A549 (cell line): ENCODE measurements around the gene RPLP1. TPM values are rescaled to one million over a fixed set of nuclear protein-coding genes. Genes with fewer than 3 reads are reported as not detected.

Source experiments
- ATAC-seq, 2 experiments: fragments of 200-7000 bp in 1 of 2; fragments of >200 bp in 1 of 2; cut with Nextera tagmentation in 1 of 2; cut with Tn5 transposase in 1 of 2; 3 replicates each; pipeline versions ENCODE4 v1.8.0 to v1.9.1; 2018 to 2020; ENCODE audit warnings: mild to moderate bottlenecking in 1 of 2, moderate library complexity in 1 of 2
- CTCF ChIA-PET: fragments of 300-600 bp; sonication (Branson Sonifier 250); formaldehyde crosslinking; extraction: SDS; loops from one replicate; lab custom pipeline; 2021; ENCODE audit warnings: antibody characterized with exemption, inconsistent platforms; lab: Yijun Ruan, JAX
- POLR2A ChIA-PET: fragments of 350-600 bp; formaldehyde crosslinking; extraction: SDS; loops from one replicate; lab custom pipeline; 2021; ENCODE audit warnings: antibody characterized with exemption, inconsistent platforms; lab: Yijun Ruan, JAX
- DNase-seq, 2 experiments: peaks; one replicate each; pipeline versions ENCODE4 v3.0.0 to v3.0.0-alpha.2; 2011 to 2016; ENCODE audit warnings: low read depth in 1 of 2, low spot score in 1 of 2
- FAIRE-seq: peaks from 2 replicates; lab custom pipeline; 2011; peaks lifted over from hg19 to GRCh38; lab: Jason Lieb, UNC
- H3K27ac ChIP-seq, 2 experiments: fragments of >200 bp; sonication (Bioruptor Twin); formaldehyde crosslinking; 3 replicates each; pipeline ENCODE4 v1.5.1; 2016 to 2017
- H3K4me1 ChIP-seq: fragments of >200 bp; sonication (Bioruptor Twin); formaldehyde crosslinking; 3 replicates; pipeline ENCODE4 v1.6.1; 2016
- H3K4me2 ChIP-seq: fragments of >200 bp; sonication (Bioruptor Twin); formaldehyde crosslinking; 3 replicates; pipeline ENCODE4 v1.6.1; 2016
- H3K4me3 ChIP-seq: fragments of >200 bp; sonication (Bioruptor Twin); formaldehyde crosslinking; 3 replicates; pipeline ENCODE4 v1.5.1; 2016
- H3K9me3 ChIP-seq: fragments of >200 bp; sonication (Bioruptor Twin); formaldehyde crosslinking; 3 replicates; pipeline ENCODE4 v1.6.1; 2016
- BHLHE40 ChIP-seq: IDR thresholded peaks from 2 replicates; pipeline ENCODE4 v1.6.1; 2012; ENCODE audit warnings: low read depth, low read length, inconsistent platforms
- CBX8 ChIP-seq: fragments of 200-600 bp; sonication (generic); IDR thresholded peaks from 2 replicates; pipeline ENCODE4 v1.6.1; 2016
- CHD2 ChIP-seq: fragments of 150-350 bp; IDR thresholded peaks from 2 replicates; pipeline ENCODE4 v1.6.1; 2014; ENCODE audit warnings: low read length; ENCODE audit not compliant: partially characterized antibody
- CHD4 ChIP-seq: fragments of 200-600 bp; sonication (generic); IDR thresholded peaks from 2 replicates; pipeline ENCODE4 v1.6.1; 2016; ENCODE audit warnings: antibody characterized with exemption, mild to moderate bottlenecking, borderline replicate concordance
- EHMT2 ChIP-seq: fragments of 200-600 bp; sonication (generic); IDR thresholded peaks from 2 replicates; pipeline ENCODE4 v1.6.1; 2016; ENCODE audit warnings: antibody characterized with exemption, low read depth, mild to moderate bottlenecking, moderate library complexity
- EP300 ChIP-seq, 2 experiments: fragments of >200 bp; sonication (Bioruptor Twin); formaldehyde crosslinking; IDR thresholded peaks; 2 replicates in 1 of 2; 3 replicates in 1 of 2; pipeline ENCODE4 v1.6.1; 2016 to 2017
- ESRRA ChIP-seq: fragments of 150-350 bp; IDR thresholded peaks from 2 replicates; pipeline ENCODE4 v1.6.1; 2014; ENCODE audit warnings: mild to moderate bottlenecking, low read length, borderline replicate concordance
- FOSB ChIP-seq: fragments of 250-450 bp; sonication (Bioruptor Pico); IDR thresholded peaks from 2 replicates; pipeline ENCODE4 v1.5.0; 2020; ENCODE audit warnings: mild to moderate bottlenecking, moderate library complexity
- FOSL2 ChIP-seq, 2 experiments: fragments of 450-650 bp in 1 of 2; fragments of >200 bp in 1 of 2; sonication (Bioruptor Twin) in 1 of 2; formaldehyde crosslinking; IDR thresholded peaks; 2 replicates each; pipeline versions ENCODE4 v1.5.0 to v1.6.1; 2016 to 2020; ENCODE audit warnings: mild to moderate bottlenecking in 1 of 2, moderate library complexity in 1 of 2
- GATA3 ChIP-seq: IDR thresholded peaks from 2 replicates; pipeline ENCODE4 v1.6.1; 2012; ENCODE audit warnings: borderline replicate concordance
- HDAC2 ChIP-seq: fragments of 200-600 bp; sonication (generic); IDR thresholded peaks from 2 replicates; pipeline ENCODE4 v1.6.1; 2016
- JUN ChIP-seq, 2 experiments: fragments of >200 bp; sonication (Bioruptor Twin); formaldehyde crosslinking; IDR thresholded peaks; 2 replicates in 1 of 2; 3 replicates in 1 of 2; pipeline ENCODE4 v1.6.1; 2016 to 2017
- KDM1A ChIP-seq: fragments of 200-600 bp; sonication (generic); IDR thresholded peaks from 2 replicates; pipeline ENCODE4 v1.6.1; 2016; ENCODE audit warnings: low read depth, mild to moderate bottlenecking
- MAFK ChIP-seq: fragments of 450-650 bp; IDR thresholded peaks from 2 replicates; pipeline ENCODE4 v1.6.1; 2014; ENCODE audit not compliant: partially characterized antibody
- MAZ ChIP-seq: fragments of 150-350 bp; IDR thresholded peaks from 2 replicates; pipeline ENCODE4 v1.6.1; 2014; ENCODE audit warnings: antibody characterized with exemption, low read depth, low read length, borderline replicate concordance
- MYC ChIP-seq: IDR thresholded peaks from 2 replicates; pipeline ENCODE4 v1.6.1; 2012; ENCODE audit warnings: mild to moderate bottlenecking, inconsistent platforms, low read length, improper control_type of control experiment, borderline replicate concordance
- NFE2L2 ChIP-seq: fragments of 150-350 bp; conservative IDR thresholded peaks from 2 replicates; pipeline ENCODE4 v1.6.1; 2014; ENCODE audit warnings: low read length
- NR3C1 ChIP-seq: fragments of >200 bp; sonication (Bioruptor Twin); formaldehyde crosslinking; IDR thresholded peaks from 3 replicates; pipeline ENCODE4 v1.6.1; 2017
- POLR2A ChIP-seq: IDR thresholded peaks from 2 replicates; pipeline ENCODE4 v1.6.1; 2012; ENCODE audit warnings: mild to moderate bottlenecking, low read length
- RAD21 ChIP-seq, 2 experiments: fragments of >200 bp in 1 of 2; sonication (Bioruptor Twin) in 1 of 2; formaldehyde crosslinking in 1 of 2; IDR thresholded peaks in 1 of 2; conservative IDR thresholded peaks in 1 of 2; 2 replicates in 1 of 2; 3 replicates in 1 of 2; pipeline ENCODE4 v1.6.1; 2012 to 2018; ENCODE audit warnings: inconsistent platforms in 1 of 2
- RFX5 ChIP-seq: fragments of 450-650 bp; IDR thresholded peaks from 2 replicates; pipeline ENCODE4 v1.7.1; 2014; ENCODE audit warnings: antibody characterized with exemption, mild to moderate bottlenecking, moderate library complexity
- SMC3 ChIP-seq: fragments of >200 bp; sonication (Bioruptor Twin); formaldehyde crosslinking; IDR thresholded peaks from 3 replicates; pipeline ENCODE4 v1.6.1; 2018; ENCODE audit warnings: inconsistent platforms
- TFCP2L1 ChIP-seq: fragments of 250-450 bp; sonication (Bioruptor Pico); IDR thresholded peaks from 2 replicates; pipeline ENCODE4 v1.5.0; 2021; ENCODE audit warnings: mild to moderate bottlenecking
- TP53 ChIP-seq: fragments of 250-450 bp; sonication (Bioruptor Pico); IDR thresholded peaks from 2 replicates; pipeline ENCODE4 v1.5.0; 2021; ENCODE audit warnings: mild to moderate bottlenecking, moderate library complexity
- ZC3H11A ChIP-seq: fragments of 450-650 bp; IDR thresholded peaks from 2 replicates; pipeline ENCODE4 v1.6.1; 2014; ENCODE audit warnings: antibody characterized with exemption, mild to moderate bottlenecking
- ZFP36 ChIP-seq: fragments of 450-650 bp; IDR thresholded peaks from 2 replicates; pipeline ENCODE4 v1.6.1; 2014; ENCODE audit warnings: borderline replicate concordance; ENCODE audit not compliant: partially characterized antibody
- ZNF302 ChIP-seq: fragments of 250-450 bp; sonication (Bioruptor Pico); IDR thresholded peaks from 2 replicates; pipeline ENCODE4 v1.9.0; 2021; ENCODE audit warnings: inconsistent platforms, mild to moderate bottlenecking, moderate library complexity
- ZSCAN20 ChIP-seq: fragments of 250-450 bp; sonication (Bioruptor Pico); IDR thresholded peaks from 2 replicates; pipeline ENCODE4 v1.8.0; 2022; ENCODE audit warnings: mild to moderate bottlenecking, moderate library complexity
- WGBS: methylation state at CpG from one replicate; pipeline ENCODE4 v1.1.6; 2017; ENCODE audit errors: missing lambda C conversion rate; 5-methylcytosine and 5-hydroxymethylcytosine counted together
- polyA plus RNA-seq, 4 experiments: library from polyadenylated mRNA; depleted of rRNA in 3 of 4; stranded (reverse); fragments of >200 nt; fragmentation: RNase III in 1 of 4; extraction: RNeasy Plus Mini Kit Qiagen cat#74134 plus additional on column Dnase treatment in 1 of 4; gene quantifications; 2 replicates in 3 of 4; 3 replicates in 1 of 4; pipeline ENCODE4 v1.2.3, GENCODE V29; 2011 to 2017
- TF ChIP-seq, protein P1 (sequence below): IDR thresholded peaks from 2 replicates; pipeline ENCODE4 v1.6.1; 2012
- TF ChIP-seq, protein P2 (sequence below): IDR thresholded peaks from 2 replicates; pipeline ENCODE4 v1.6.1; 2012; ENCODE audit warnings: low read depth, borderline replicate concordance
- TF ChIP-seq, protein P3 (sequence below): fragments of 250-450 bp; sonication (Bioruptor Pico); IDR thresholded peaks from 2 replicates; pipeline ENCODE4 v1.5.0; 2021; ENCODE audit warnings: mild to moderate bottlenecking, moderate library complexity, borderline replicate concordance
- TF ChIP-seq, protein P4 (sequence below): IDR thresholded peaks from 2 replicates; pipeline ENCODE4 v1.6.1; 2012
- TF ChIP-seq, protein P5 (sequence below): fragments of 450-650 bp; IDR thresholded peaks from 2 replicates; pipeline ENCODE4 v1.6.1; 2014; ENCODE audit warnings: antibody characterized with exemption
- TF ChIP-seq, protein P6 (sequence below): fragments of >200 bp; sonication (Bioruptor Twin); formaldehyde crosslinking; IDR thresholded peaks from 3 replicates; pipeline ENCODE4 v1.6.1; 2016
- TF ChIP-seq, protein P7 (sequence below): fragments of >200 bp; sonication (Bioruptor Twin); formaldehyde crosslinking; IDR thresholded peaks from 2 replicates; pipeline ENCODE4 v1.6.1; 2016

Gene RPLP1
- polyA plus RNA-seq, 2 of the 4 experiments (the other 2 are of a cell fraction), result 1,245 to 4,104 TPM

DNA sequence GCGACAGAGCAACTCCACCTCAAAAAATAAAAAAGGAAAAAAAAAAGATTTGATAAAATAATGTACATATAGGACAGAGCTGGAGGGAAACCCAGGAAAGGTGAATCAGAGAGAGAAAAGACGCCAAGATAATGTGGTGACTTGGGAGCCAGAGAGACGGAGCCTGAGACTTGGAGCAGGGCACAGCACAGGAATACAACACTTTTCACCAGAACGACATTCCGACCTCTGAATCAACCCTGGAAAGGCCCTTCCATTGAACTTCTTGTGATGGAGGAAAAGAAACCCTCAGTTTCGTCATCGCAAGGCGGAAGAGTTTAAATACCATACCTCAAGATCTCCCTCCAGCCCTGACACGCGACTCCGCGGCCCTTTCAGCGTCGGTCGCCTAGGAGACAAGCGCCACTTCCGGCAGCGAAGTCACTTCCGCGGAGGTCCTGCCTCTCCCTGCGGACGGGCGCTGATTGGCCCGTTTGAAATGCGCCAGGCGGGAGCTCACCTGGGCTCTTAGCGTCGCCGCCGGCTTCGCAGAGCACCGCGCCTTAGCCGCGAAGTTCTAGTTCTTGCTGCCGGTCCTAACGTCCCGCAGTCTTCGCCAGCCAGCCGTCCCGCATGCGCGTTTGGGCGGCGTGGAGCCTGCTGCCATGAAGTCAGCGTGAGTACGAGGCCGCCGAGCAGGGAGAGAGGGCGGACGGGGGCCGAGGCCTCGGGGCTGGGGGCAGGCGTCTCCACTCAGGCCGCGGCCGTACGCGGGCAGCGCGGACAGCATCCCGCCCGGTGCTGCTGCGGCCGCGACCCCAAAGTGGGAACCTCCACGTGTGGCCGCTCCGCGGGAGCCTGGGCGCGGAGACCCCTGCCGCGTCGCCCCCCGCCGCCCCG lies 38.6 kb upstream of the RPLP1 start, which contains the start of gene KIF23:
TSS of gene KIF23 (plus strand) at position 528 of the 879 bp plus-strand sequence. CDS start at position 645, 117 bp downstream.
- FAIRE-seq, result peak; percentile 59
- peaks cover 43% of the 10 kb centered on the region for H3K4me1 ChIP-seq
- peak; percentile 93 to 96 for ATAC-seq
- peak within 1 kb of the TSS; percentile 83 to 93 for H3K27ac ChIP-seq
- peak within 1 kb of the TSS; percentile 83 for H3K4me3 ChIP-seq
- POLR2A ChIA-PET, result interaction anchor here (0.9 to 1.8 kb wide), 5 partner anchors 18 to 340 kb away, joined by 3 to 43 read pairs (median 4); partner anchors contain the start of gene RPLP1
- peak; percentile 97 to 99 for DNase-seq
- no peaks in the 10 kb centered on the region for H3K9me3 ChIP-seq
- CTCF ChIA-PET, result interaction anchor here (0.5 to 8.5 kb wide), 11 partner anchors 9 to 358 kb away, joined by 3 to 87 read pairs (median 4); no protein-coding TSS in a partner anchor
- WGBS, result 3% methylated on average over 51 of the region's 78 CpGs
- H3K4me2 ChIP-seq, result peak within 1 kb of the TSS; percentile 85
- TF ChIP-seq CBX8 (no peak), FOSB (CRISPR knock-in tag) (no peak), NFE2L2 (no peak), CHD2 (no peak), ZSCAN20 (CRISPR knock-in tag) (no peak), HDAC2 (no peak), TP53 (CRISPR knock-in tag) (peak; percentile 79; the same call in 1 of the 2 replicates), JUN (IDR thresholded peaks at IDR 0.05) (peak; percentile 34 to 96; a peak in 3 of 5 replicates), MAZ (no peak), NR3C1 (no peak), CHD4 (no peak), MYC (peak; percentile 24; the same call in 1 of the 2 replicates), POLR2A (peak; percentile 56), RAD21 (conservative IDR thresholded peaks at IDR 0.05 in 1 of 2, IDR thresholded peaks at IDR 0.05 in 1 of 2) (no peak), GATA3 (no peak), TFCP2L1 (CRISPR knock-in tag) (0 out of 2 replicates have a peak, but pooled peaks have one; percentile 20), MAFK (no peak), EP300 (IDR thresholded peaks at IDR 0.05) (no peak), RFX5 (no peak), EHMT2 (no peak), FOSL2 (IDR thresholded peaks at IDR 0.05) (no peak), FOSL2 (CRISPR knock-in tag; IDR thresholded peaks at IDR 0.05) (0 out of 2 replicates have a peak, but pooled peaks have one; percentile 9), SMC3 (no peak), ZC3H11A (no peak), ZNF302 (CRISPR knock-in tag) (no peak), ZFP36 (no peak), KDM1A (no peak), ESRRA (no peak), BHLHE40 (no peak)
- TF ChIP-seq, protein P1, sequence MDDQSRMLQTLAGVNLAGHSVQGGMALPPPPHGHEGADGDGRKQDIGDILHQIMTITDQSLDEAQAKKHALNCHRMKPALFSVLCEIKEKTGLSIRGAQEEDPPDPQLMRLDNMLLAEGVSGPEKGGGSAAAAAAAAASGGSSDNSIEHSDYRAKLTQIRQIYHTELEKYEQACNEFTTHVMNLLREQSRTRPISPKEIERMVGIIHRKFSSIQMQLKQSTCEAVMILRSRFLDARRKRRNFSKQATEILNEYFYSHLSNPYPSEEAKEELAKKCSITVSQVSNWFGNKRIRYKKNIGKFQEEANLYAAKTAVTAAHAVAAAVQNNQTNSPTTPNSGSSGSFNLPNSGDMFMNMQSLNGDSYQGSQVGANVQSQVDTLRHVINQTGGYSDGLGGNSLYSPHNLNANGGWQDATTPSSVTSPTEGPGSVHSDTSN, result peak; percentile 50; the same call in 1 of the 2 replicates
- TF ChIP-seq, protein P2, sequence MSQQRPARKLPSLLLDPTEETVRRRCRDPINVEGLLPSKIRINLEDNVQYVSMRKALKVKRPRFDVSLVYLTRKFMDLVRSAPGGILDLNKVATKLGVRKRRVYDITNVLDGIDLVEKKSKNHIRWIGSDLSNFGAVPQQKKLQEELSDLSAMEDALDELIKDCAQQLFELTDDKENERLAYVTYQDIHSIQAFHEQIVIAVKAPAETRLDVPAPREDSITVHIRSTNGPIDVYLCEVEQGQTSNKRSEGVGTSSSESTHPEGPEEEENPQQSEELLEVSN, result peak; percentile 97
- TF ChIP-seq, protein P3, sequence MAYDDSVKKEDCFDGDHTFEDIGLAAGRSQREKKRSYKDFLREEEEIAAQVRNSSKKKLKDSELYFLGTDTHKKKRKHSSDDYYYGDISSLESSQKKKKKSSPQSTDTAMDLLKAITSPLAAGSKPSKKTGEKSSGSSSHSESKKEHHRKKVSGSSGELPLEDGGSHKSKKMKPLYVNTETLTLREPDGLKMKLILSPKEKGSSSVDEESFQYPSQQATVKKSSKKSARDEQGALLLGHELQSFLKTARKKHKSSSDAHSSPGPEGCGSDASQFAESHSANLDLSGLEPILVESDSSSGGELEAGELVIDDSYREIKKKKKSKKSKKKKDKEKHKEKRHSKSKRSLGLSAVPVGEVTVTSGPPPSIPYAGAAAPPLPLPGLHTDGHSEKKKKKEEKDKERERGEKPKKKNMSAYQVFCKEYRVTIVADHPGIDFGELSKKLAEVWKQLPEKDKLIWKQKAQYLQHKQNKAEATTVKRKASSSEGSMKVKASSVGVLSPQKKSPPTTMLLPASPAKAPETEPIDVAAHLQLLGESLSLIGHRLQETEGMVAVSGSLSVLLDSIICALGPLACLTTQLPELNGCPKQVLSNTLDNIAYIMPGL, result 0 out of 2 replicates have a peak, but pooled peaks have one; percentile 17
- TF ChIP-seq, protein P4, sequence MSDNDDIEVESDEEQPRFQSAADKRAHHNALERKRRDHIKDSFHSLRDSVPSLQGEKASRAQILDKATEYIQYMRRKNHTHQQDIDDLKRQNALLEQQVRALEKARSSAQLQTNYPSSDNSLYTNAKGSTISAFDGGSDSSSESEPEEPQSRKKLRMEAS, result peak; percentile 98
- TF ChIP-seq, protein P5, sequence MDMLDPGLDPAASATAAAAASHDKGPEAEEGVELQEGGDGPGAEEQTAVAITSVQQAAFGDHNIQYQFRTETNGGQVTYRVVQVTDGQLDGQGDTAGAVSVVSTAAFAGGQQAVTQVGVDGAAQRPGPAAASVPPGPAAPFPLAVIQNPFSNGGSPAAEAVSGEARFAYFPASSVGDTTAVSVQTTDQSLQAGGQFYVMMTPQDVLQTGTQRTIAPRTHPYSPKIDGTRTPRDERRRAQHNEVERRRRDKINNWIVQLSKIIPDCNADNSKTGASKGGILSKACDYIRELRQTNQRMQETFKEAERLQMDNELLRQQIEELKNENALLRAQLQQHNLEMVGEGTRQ, result no peak
- TF ChIP-seq, protein P6, sequence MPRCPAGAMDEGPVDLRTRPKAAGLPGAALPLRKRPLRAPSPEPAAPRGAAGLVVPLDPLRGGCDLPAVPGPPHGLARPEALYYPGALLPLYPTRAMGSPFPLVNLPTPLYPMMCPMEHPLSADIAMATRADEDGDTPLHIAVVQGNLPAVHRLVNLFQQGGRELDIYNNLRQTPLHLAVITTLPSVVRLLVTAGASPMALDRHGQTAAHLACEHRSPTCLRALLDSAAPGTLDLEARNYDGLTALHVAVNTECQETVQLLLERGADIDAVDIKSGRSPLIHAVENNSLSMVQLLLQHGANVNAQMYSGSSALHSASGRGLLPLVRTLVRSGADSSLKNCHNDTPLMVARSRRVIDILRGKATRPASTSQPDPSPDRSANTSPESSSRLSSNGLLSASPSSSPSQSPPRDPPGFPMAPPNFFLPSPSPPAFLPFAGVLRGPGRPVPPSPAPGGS, result peak; percentile 29; the same call in 1 of the 3 replicates
- TF ChIP-seq, protein P7, sequence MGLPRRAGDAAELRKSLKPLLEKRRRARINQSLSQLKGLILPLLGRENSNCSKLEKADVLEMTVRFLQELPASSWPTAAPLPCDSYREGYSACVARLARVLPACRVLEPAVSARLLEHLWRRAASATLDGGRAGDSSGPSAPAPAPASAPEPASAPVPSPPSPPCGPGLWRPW, result no peak
